GF-D8 (cell line): Measurements from ENCODE around the gene N4BP2.
"Not testable (repeated sequence)": the region's sequence is repeated elsewhere in the genome, so short reads cannot be mapped to it uniquely, and the experiment has no call there.

Experiments
- DNase-seq: peaks from one replicate; lab custom pipeline; 2025; lab: John Stamatoyannopoulos, UW

Gene N4BP2

GRCh38 chr4:40056716-40057585 is at the start of gene N4BP2:
Gene N4BP2 (plus strand): TSS chr4:40056850. CDS start chr4:40097341, 40,491 bp downstream.
- DNase-seq: peak; percentile 58

- no peak for DNase-seq
Observed at GRCh38 chr4:40016007-40016406, 40.6 kb upstream of the N4BP2 start.

DNA sequence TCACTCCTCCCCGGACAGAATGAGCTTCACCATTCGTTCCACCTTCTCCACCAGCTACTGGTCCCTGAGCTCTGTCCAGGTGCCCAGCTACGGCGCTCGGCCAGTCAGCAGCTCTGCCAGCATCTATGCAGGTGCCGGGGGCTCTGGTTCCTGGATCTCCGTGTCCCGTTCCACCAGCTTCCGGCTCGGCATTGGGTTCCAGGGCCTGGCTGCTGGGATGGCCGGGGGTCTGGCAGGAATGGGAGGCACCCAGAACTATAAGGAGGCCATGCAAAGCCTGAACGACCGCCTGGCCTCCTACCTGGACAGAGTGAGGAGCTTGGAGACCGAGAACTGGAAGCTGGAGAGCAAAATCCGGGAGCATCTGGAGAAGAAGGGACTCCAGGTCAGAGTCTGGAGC is 36.4 kb upstream of the N4BP2 start:
- DNase-seq: no peak

DNA sequence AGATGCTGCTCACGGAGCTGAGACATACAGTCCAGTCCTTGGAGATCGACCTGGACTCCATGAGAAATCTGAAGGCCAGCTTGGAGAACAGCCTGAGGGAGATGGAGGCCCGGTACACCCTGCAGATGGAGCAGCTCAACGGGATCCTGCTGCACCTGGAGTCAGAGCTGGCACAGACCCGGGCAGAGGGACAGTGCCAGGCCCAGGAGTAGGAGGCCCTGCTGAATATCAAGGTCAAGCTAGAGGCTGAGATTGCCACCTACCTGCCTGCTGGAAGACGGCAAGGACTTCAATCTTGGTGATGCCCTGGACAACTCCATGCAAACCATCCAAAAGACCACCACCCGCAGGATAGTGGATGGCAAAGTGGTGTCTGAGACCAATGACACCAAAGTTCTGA is 35.5 kb upstream of the N4BP2 start:
- DNase-seq: not testable (repeated sequence)

DNA sequence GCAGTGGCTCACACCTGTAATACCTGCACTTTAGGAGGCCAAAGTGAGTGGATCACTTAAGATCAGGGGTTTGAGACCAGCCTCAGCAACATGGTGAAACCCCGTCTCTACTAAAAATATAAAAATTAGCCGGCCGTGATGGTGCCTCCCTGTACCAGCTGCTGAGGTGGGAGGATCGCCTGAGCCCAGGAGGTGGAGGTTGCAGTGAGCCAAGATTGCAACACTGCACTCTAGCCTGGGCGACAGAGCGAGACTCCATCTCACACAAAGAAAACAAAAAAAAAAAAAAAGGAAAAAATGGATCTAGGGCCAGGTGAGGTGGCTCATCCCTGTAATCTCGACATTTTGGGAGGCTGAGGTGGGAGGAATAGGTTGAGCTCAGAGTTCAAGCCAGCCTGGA is 32.6 kb upstream of the N4BP2 start:
- DNase-seq: not testable (repeated sequence)

GRCh38 chr4:40032785-40033184 is 23.9 kb upstream of the N4BP2 start:
- no peak for DNase-seq

GRCh38 chr4:40033613-40034012 is 23.0 kb upstream of the N4BP2 start:
- no peak for DNase-seq

DNA sequence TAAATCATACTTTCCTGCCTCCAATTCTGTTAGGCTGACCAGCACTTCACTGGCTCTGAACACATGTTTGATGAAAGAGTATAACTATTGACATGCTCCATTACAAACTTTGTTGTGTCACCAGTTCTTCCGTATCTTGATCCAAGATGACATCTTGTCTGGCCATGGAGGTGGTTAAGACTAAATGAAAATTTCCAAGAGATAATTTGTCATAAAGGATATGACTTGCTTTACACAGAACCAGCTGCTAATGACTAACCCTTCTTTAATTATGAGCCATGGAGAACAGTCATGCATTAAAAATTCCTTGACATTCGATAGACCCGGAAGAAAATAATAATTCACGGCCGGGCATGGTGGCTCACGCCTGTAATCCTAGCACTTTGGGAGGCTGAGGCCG is 17.7 kb upstream of the N4BP2 start:
- DNase-seq: no peak

- no peak for DNase-seq
Observed at GRCh38 chr4:40040908-40041307, 15.7 kb upstream of the N4BP2 start.

DNA sequence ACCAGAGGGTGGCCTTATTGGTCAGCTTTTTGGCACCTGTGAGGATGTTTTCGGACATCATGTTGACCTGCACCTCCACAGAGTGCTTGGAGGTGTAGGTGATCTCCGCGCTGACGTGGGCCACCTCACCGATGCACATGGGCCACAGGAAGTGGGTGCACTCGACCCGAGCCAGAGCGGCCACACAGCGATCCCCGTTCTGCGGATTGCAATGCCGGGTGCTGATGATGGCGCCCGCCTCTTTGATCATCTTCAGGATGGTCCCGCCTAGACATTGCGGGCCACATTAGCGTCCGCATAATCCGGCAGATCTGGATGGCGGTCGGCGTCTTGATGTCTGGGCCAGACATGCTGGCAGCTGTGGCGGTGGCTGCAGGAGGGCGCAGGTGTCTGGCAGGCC is 12.9 kb upstream of the N4BP2 start:
- no peak for DNase-seq

GRCh38 chr4:40046311-40046980 is 10.2 kb upstream of the N4BP2 start:
- DNase-seq: no peak

GRCh38 chr4:40053161-40053560 is 3.5 kb upstream of the N4BP2 start:
- no peak for DNase-seq

GRCh38 chr4:40055511-40055862 is 1.2 kb upstream of the N4BP2 start:
- peak; percentile 95 for DNase-seq

GRCh38 chr4:40055863-40056715 is 561 bp upstream of the N4BP2 start:
- peak; percentile 38 for DNase-seq

- DNase-seq: peak; percentile 89
Observed at GRCh38 chr4:40057586-40058091, 989 bp downstream of the N4BP2 start.

DNA sequence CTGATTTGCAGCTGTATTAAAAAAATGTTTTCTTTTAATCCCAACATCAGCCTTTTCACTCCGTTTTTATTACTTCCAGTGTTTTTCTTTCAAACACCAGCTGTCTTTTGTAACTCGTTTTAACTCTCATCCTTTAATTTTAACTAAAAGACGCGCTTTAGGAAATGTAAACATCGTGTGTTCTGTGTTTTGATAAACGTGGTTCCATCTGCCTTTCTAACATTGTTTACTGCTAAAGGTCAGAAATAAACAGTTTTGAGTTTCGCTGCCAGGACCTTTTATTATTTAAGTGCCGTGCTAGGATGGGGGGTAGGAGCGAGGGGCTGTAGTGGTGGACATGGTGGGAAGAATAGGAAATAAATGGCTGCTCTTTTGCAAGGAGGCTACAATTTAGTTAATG is 1.5 kb downstream of the N4BP2 start:
- no peak for DNase-seq

DNA sequence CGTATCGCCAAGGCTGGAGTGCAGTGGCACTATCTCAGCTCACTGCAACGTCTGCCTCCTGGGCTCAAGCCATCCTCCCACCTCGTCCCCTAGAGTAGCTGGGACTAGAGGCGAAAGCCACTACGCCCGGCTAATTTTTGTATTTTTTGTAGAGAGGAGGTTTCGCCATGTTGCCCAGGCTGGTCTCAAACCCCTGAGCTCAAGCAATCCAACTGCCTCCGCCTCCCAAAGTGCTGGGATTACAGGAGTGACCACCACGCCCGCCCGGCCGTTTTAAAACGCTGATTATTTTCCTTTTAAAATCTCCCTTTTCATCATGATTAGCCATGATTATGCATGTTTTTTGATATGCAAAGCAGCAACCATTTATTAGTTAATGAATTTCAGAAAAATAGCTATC is 2.2 kb downstream of the N4BP2 start:
- DNase-seq: no peak

DNA sequence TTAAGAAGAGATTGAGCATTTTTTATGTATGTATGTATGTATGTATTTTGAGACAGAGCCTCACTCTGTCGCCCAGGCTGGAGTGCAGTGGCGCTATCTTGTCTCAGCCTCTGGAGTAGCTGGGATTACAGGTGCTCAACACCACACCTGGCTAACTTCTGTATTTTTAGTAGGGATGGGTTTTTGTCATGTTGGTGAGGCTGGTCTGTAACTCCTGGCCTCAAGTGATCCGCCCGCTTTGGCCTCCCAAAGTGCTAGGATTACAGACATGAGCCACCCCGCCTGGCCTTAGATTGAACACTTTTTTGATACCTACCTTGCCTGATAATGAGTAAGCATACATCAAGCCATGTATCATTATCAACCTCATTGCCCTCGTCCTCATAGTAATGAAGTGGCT is 2.7 kb downstream of the N4BP2 start:
- no peak for DNase-seq

GRCh38 chr4:40065010-40065409 is 8.4 kb downstream of the N4BP2 start:
- no peak for DNase-seq

DNA sequence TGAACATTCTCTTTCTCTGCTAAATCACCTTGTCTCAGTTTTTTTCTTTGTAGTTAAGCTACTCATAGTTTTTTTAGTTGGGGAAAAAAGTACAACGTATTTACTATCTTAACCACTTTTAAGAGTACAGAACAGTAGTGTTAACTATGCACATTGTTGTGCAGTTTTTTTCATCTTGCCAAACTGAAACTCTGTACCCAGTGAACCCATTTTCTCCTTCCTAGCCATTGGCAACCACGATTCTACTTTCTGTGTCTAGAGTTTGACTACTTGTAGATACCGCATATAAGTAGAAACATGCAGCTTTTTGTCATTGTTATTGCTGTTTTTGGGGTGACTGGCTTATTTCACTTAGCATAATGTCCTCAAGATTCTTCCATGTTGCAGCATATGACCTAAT is 10.0 kb downstream of the N4BP2 start:
- no peak for DNase-seq

GRCh38 chr4:40070387-40070786 is 13.7 kb downstream of the N4BP2 start:
- no peak for DNase-seq

DNA sequence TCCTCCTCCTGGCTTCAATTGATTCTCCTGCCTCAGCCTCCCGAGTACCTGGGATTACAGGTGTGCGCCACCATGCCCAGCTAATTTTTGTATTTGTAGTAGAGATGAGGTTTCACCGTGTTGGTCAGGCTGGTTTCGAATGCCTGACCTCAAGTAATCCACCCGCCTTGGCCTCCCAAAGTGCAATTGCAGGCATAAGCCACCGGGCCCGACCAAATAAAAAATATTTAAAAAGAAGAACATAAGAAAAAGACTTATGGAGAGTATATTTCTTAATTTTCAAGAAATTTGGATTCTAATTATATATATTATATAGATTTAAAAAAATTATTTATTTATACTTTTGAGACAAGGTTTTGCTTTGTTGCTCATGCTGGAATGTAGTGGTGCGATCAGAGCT is 29.8 kb downstream of the N4BP2 start:
- no peak for DNase-seq
